A549 treated with DMSO at 1 μM for 4 hours (cell line): Measurements from ENCODE around the gene MBD3L1. TPM values are rescaled to one million over a fixed set of nuclear protein-coding genes. Genes with fewer than 3 reads are reported as not detected.

Experiments used
- total RNA-seq: library from RNA; stranded (reverse); fragments of 200-300 nt; extraction: Qiagen RNA extraction; gene quantifications from 5 replicates; pipeline ENCODE4 v1.2.3, GENCODE V29; 2022; ENCODE audit warnings: low read depth

Gene MBD3L1
- not detected in 5 replicates for total RNA-seq

DNA sequence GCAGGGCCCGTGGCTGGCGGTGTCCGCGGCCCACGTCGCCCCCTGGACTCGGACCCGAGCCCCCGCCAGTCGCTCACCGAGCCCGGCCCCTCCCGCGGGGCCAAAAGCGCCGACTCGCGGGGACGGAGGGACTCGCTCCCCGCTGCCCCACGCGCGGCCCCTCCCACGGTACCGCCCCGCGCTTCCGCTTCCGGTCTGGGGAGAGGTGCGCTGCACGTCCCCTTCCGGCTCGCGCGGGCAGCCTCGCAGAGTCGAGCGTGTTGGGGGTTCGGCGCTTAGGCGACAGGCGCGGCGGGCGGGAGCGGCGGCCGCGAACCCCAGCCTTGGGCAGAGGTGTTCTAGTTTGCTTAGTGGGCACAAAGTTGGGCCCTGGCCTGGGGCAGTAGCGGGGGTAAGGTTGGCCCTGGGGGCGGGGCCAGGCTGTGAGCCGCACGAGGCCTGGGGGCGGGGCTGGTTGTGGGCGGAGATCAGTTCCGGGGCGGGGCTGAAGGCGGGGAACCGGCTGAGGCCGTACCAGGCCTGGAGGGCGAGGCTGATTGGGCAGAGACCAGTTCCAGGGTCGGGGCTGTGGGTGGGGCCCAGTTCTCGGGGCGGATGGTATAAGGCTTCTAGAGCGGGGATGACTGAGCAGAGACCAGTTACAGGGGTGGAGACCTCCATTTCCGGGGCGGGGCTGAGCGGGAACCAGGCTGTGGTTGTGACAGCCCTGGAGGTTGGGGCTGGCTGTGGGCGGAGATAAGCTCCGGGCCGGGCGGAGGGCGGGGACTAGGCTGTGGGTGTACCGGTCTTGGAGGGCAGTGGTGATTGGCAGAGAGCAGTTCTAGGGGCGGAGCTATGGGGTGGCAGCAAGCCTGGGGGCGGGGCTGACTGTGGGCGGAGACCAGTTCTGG, at the start of gene MBD3L1, which contains the start of gene ZNF558:
Gene MBD3L1, plus strand, starts transcription at position 246 of the 890 bp plus-strand sequence. CDS start 10,302 bp downstream, outside the sequence.
Gene ZNF558, minus strand, starts transcription at position 173 of the 890 bp plus-strand sequence. CDS start 9,645 bp downstream, outside the sequence.

Other genes with a start within 250 kb of the MBD3L1 start
- 13.7 to 19.0 TPM (median 17.6 TPM) in 5 replicates for gene ADAMTS10, start 221.7 kb upstream of the MBD3L1 start, total RNA-seq
- gene NFILZ, start 201.7 kb upstream of the MBD3L1 start, total RNA-seq, result not detected in 5 replicates
- gene ACTL9, start 133.6 kb upstream of the MBD3L1 start, total RNA-seq, result not detected in 5 replicates
- not detected in 5 replicates for gene OR2Z1, start 110.7 kb upstream of the MBD3L1 start, total RNA-seq
- gene ZNF558, start 73 bp upstream of the MBD3L1 start, total RNA-seq, result 6.6 to 8.9 TPM (median 7.8 TPM) in 5 replicates
- gene MUC16, start 178.0 kb downstream of the MBD3L1 start, total RNA-seq, result 0.03 to 0.08 TPM (median 0.06 TPM) in 5 replicates